HCT116 (cell line): ENCODE results near the gene AGPAT3. TPM values are rescaled to one million over a fixed set of nuclear protein-coding genes. Genes with fewer than 3 reads are reported as not detected.

Experiments used
- ATAC-seq: fragments of 200-7000 bp; cut with Tn5 transposase; 2 replicates; pipeline ENCODE4 v1.9.1; 2020; ENCODE audit warnings: mild to moderate bottlenecking, moderate library complexity
- BruUV-seq: library from RNA; stranded (reverse); fragments of 400-500 nt; replicated peaks from 2 replicates; lab custom pipeline; 2021; lab: Mats Ljungman, UMichigan
- CTCF ChIA-PET: fragments of 300-600 bp; sonication (Branson Sonifier 250); formaldehyde crosslinking; loops from one replicate; lab custom pipeline; 2021; ENCODE audit warnings: antibody characterized with exemption; lab: Charles Lee
- POLR2A ChIA-PET: fragments of 300-600, 350-600 bp; sonication (Branson Sonifier 250); formaldehyde crosslinking; loops from one replicate; lab custom pipeline; 2021; ENCODE audit warnings: antibody characterized with exemption; lab: Charles Lee
- RAD21 ChIA-PET, 2 experiments: fragments of 300-600 bp; sonication (Branson Sonifier 250); formaldehyde crosslinking; loops; one replicate each; lab custom pipeline; 2023; ENCODE audit warnings: low total read pairs in 2 of 2; ENCODE audit not compliant: uncharacterized antibody in 2 of 2, unreplicated experiment in 2 of 2, low non-redundant PET in 1 of 2; lab: Charles Lee
- DNase-seq: peaks from one replicate; pipeline ENCODE4 v3.0.0-alpha.2; 2010; ENCODE audit warnings: low read depth, low spot score
- H2AFZ ChIP-seq: fragments of 200-600 bp; shearing (Covaris generic), sonication (generic); 2 replicates; pipeline ENCODE4 v1.6.1; 2017; ENCODE audit warnings: low read depth, mixed run types, mixed read lengths, antibody characterized with exemption, low read length; ENCODE audit not compliant: poor library complexity, severe bottlenecking
- H3K27ac ChIP-seq: 2 replicates; pipeline ENCODE4 v1.5.1; 2012; ENCODE audit warnings: low read depth, low read length
- H3K27me3 ChIP-seq: fragments of 200-600 bp; sonication (generic); 2 replicates; pipeline ENCODE4 v1.6.1; 2016; ENCODE audit warnings: mixed run types, low read length, mixed read lengths; ENCODE audit not compliant: insufficient read depth
- H3K36me3 ChIP-seq, 2 experiments: fragments of 200-500 bp in 1 of 2; fragments of 200-600 bp in 1 of 2; sonication (Bioruptor generic) in 1 of 2; sonication (generic) in 1 of 2; 2 replicates each; pipeline versions ENCODE4 v1.5.1 to v1.6.1; 2014 to 2016; ENCODE audit warnings: low read length in 2 of 2, inconsistent platforms in 1 of 2, mixed read lengths in 1 of 2, mixed run types in 1 of 2; ENCODE audit not compliant: insufficient read depth in 2 of 2, control insufficient read depth in 1 of 2
- H3K4me1 ChIP-seq, 2 experiments: fragments of 200-600 bp in 1 of 2; sonication (generic) in 1 of 2; 2 replicates each; pipeline versions ENCODE4 v1.5.1 to v1.6.1; 2012 to 2017; ENCODE audit warnings: low read length in 2 of 2, inconsistent platforms in 1 of 2, mild to moderate bottlenecking in 1 of 2, mixed read lengths in 1 of 2, mixed run types in 1 of 2, moderate library complexity in 1 of 2; ENCODE audit not compliant: insufficient read depth in 2 of 2, control insufficient read depth in 1 of 2
- H3K4me2 ChIP-seq: fragments of 200-600 bp; sonication (generic); 2 replicates; pipeline ENCODE4 v1.6.1; 2017; ENCODE audit warnings: mixed run types, low read length, mixed read lengths
- H3K4me3 ChIP-seq, 2 experiments: fragments of 200-600 bp in 1 of 2; sonication (generic) in 1 of 2; replicated peaks in 1 of 2; 2 replicates each; pipeline ENCODE4 v1.5.1; 2011 to 2016; ENCODE audit warnings: low read length in 2 of 2, control low read depth in 1 of 2, low read depth in 1 of 2, mild to moderate bottlenecking in 1 of 2, mixed read lengths in 1 of 2, mixed run types in 1 of 2
- H3K79me2 ChIP-seq: fragments of 200-600 bp; sonication (generic); 2 replicates; pipeline ENCODE4 v1.6.1; 2017; ENCODE audit warnings: mild to moderate bottlenecking, mixed run types, low read length, moderate library complexity, mixed read lengths; ENCODE audit not compliant: insufficient read depth
- H3K9ac ChIP-seq: fragments of 200-600 bp; sonication (generic); 2 replicates; pipeline ENCODE4 v1.6.1; 2016; ENCODE audit warnings: low read length, mixed read lengths
- H3K9me2 ChIP-seq: fragments of 200-600 bp; sonication (generic), shearing (Covaris generic); 2 replicates; pipeline ENCODE4 v1.6.1; 2017; ENCODE audit warnings: mixed run types, mild to moderate bottlenecking, moderate library complexity; ENCODE audit not compliant: insufficient read depth
- H3K9me3 ChIP-seq, 2 experiments: fragments of 200-500 bp in 1 of 2; fragments of 200-600 bp in 1 of 2; sonication (Bioruptor generic) in 1 of 2; sonication (generic) in 1 of 2; 2 replicates each; pipeline ENCODE4 v1.6.1; 2014 to 2017; ENCODE audit warnings: low read length in 2 of 2, mixed read lengths in 2 of 2, inconsistent platforms in 1 of 2, low read depth in 1 of 2, mild to moderate bottlenecking in 1 of 2, mixed run types in 1 of 2, moderate library complexity in 1 of 2; ENCODE audit not compliant: control insufficient read depth in 1 of 2, insufficient read depth in 1 of 2
- H4K20me1 ChIP-seq: fragments of 200-600 bp; sonication (generic), shearing (Covaris generic); 2 replicates; pipeline ENCODE4 v1.6.1; 2017; ENCODE audit warnings: mixed run types, mild to moderate bottlenecking, moderate library complexity; ENCODE audit not compliant: insufficient read depth
- CBX3 ChIP-seq: IDR thresholded peaks from 2 replicates; pipeline ENCODE4 v1.6.1; 2012; ENCODE audit warnings: low read depth
- ELF1 ChIP-seq: IDR thresholded peaks from 2 replicates; pipeline ENCODE4 v1.6.1; 2012; ENCODE audit warnings: low read depth, borderline replicate concordance
- EZH2 ChIP-seq: fragments of 200-600 bp; sonication (generic); IDR thresholded peaks from 2 replicates; pipeline ENCODE4 v1.6.1; 2017; ENCODE audit warnings: antibody characterized with exemption, mixed run types
- EZH2phosphoT487 ChIP-seq: fragments of 200-600 bp; IDR thresholded peaks from 2 replicates; pipeline ENCODE4 v1.6.1; 2018; ENCODE audit warnings: antibody characterized with exemption, borderline replicate concordance
- FOSL1 ChIP-seq: IDR thresholded peaks from 2 replicates; pipeline ENCODE4 v1.6.1; 2012; ENCODE audit warnings: low read depth
- JUND ChIP-seq: IDR thresholded peaks from 2 replicates; pipeline ENCODE4 v1.6.1; 2012
- POLR2AphosphoS5 ChIP-seq: IDR thresholded peaks from 2 replicates; pipeline ENCODE4 v1.6.1; 2011; ENCODE audit warnings: mild to moderate bottlenecking, low read depth, low read length, moderate library complexity
- SIN3A ChIP-seq: IDR thresholded peaks from 2 replicates; pipeline ENCODE4 v1.6.1; 2012; ENCODE audit warnings: low read depth
- SRF ChIP-seq: IDR thresholded peaks from 2 replicates; pipeline ENCODE4 v1.6.1; 2012; ENCODE audit warnings: low read depth
- TCF7L2 ChIP-seq: IDR thresholded peaks from 2 replicates; pipeline ENCODE4 v1.7.0; 2011; ENCODE audit warnings: borderline replicate concordance, inconsistent platforms; ENCODE audit not compliant: insufficient read depth, insufficient read length; ENCODE audit errors: extremely low read depth
- ZFX ChIP-seq: fragments of 450-650 bp; IDR thresholded peaks from 2 replicates; pipeline ENCODE4 v1.6.1; 2017
- intact Hi-C: fragments of 100-400 bp; cut with micrococcal nuclease; formaldehyde crosslinking; loops from 2 replicates; pipeline ENCODE4 v1.10.0; 2022
- total RNA-seq: library from RNA; stranded (reverse); gene quantifications from one replicate; pipeline ENCODE4 v1.2.1, GENCODE V29; 2021; ENCODE audit not compliant: unreplicated experiment
- TF ChIP-seq, protein P1 (sequence below), 3 experiments: fragments of 200-600 bp in 1 of 3; sonication (generic) in 1 of 3; IDR thresholded peaks in 2 of 3; conservative IDR thresholded peaks in 1 of 3; 2 replicates each; pipeline ENCODE4 v1.5.1; 2012 to 2017; ENCODE audit warnings: low read depth in 2 of 3, low read length in 2 of 3, antibody characterized with exemption in 1 of 3, borderline replicate concordance in 1 of 3, control low read depth in 1 of 3, mild to moderate bottlenecking in 1 of 3, mixed read lengths in 1 of 3, mixed run types in 1 of 3, moderate library complexity in 1 of 3; ENCODE audit not compliant: insufficient read depth in 1 of 3
- TF ChIP-seq, protein P2 (sequence below): IDR thresholded peaks from 2 replicates; pipeline ENCODE4 v1.6.1; 2012

Gene AGPAT3
- total RNA-seq, 1 experiment from 2014 or later, result 54.1 TPM

DNA sequence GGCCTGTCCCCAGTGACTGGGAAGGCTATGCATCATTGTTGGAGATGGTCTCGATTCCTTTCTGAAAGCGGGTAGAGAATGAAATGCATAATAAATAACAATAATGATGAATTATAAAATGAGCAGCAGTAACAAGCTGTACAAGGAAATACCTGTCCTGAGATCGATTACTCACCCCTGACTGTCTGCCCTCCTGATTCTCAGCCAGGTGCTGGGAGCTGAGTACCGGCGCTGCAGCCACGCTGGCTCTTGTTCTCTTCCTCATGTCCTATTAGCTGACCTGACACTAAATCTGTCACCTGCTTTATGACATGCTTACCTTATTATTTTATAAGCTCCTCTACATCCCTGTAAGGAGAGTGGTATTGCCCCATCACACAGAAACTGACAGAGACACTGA lies 3.4 kb downstream of the AGPAT3 start:
- intact Hi-C loops, result no loop called here

DNA sequence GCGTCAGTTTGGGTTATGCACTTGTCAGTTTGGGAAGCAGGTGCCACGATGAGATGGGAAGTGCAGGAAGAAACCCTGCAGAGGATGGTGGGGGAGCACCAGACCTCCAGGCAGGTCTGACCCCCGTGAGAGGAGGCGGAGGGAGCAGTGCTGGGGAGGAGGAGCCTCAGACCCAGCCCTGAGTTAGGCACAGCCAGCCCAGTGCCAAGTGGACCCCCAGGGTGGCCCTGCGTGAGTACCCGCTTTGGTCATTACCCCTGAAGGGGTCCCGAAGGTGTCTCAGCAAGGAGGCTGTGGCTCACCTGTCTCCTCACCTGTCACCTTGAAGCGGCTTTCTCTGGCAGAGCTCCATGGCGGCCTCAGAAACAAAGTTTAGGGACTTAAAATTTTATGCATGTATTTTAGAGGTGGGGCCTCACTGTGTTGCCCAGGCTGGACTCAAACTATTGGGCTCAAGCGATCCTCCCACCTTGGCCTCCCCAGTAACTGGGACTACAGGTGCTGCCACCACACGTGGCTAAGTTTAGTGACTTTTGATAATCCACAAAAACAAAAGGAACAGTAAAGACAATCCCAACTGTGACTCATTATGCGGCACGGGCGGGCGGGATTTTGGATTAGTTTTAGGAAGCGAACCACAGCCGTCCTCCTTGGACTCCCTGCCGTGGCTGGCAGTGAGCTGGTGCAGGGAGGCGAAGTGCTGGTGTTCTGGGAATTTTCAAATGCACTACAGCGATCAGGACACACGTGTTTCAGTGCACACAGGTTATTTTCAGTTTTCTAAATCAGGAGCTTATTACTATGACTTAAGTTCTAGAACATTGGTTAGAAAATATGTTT lies 4.7 kb downstream of the AGPAT3 start:
- H3K79me2 ChIP-seq, result peaks cover 56% of the 10 kb centered on the region
- CTCF ChIA-PET, result no interaction called here
- H3K9ac ChIP-seq, result no peak overlapping the region
- DNase-seq (no peak), ATAC-seq (no peak)
- no peaks in the 10 kb centered on the region for H3K27me3 ChIP-seq
- H3K4me3 ChIP-seq, result no peak overlapping the region
- H3K27ac ChIP-seq, result no peak overlapping the region
- TF ChIP-seq CBX3 (no peak), EZH2 (no peak), TCF7L2 (no peak), EZH2phosphoT487 (no peak), SRF (no peak), JUND (no peak), ELF1 (no peak), ZFX (no peak), SIN3A (no peak)
- TF ChIP-seq, protein P1, sequence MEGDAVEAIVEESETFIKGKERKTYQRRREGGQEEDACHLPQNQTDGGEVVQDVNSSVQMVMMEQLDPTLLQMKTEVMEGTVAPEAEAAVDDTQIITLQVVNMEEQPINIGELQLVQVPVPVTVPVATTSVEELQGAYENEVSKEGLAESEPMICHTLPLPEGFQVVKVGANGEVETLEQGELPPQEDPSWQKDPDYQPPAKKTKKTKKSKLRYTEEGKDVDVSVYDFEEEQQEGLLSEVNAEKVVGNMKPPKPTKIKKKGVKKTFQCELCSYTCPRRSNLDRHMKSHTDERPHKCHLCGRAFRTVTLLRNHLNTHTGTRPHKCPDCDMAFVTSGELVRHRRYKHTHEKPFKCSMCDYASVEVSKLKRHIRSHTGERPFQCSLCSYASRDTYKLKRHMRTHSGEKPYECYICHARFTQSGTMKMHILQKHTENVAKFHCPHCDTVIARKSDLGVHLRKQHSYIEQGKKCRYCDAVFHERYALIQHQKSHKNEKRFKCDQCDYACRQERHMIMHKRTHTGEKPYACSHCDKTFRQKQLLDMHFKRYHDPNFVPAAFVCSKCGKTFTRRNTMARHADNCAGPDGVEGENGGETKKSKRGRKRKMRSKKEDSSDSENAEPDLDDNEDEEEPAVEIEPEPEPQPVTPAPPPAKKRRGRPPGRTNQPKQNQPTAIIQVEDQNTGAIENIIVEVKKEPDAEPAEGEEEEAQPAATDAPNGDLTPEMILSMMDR (IDR thresholded peaks at IDR 0.05 in 2 of 3, conservative IDR thresholded peaks at IDR 0.05 in 1 of 3; ENCODE audit: borderline replicate concordance in 1 of 3, insufficient read depth in 1 of 3, low read depth in 2 of 3, low read length in 2 of 3), result no peak
- TF ChIP-seq, protein P2, sequence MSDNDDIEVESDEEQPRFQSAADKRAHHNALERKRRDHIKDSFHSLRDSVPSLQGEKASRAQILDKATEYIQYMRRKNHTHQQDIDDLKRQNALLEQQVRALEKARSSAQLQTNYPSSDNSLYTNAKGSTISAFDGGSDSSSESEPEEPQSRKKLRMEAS, result no peak
- intact Hi-C loops, result no loop called here
- no peak overlapping the region for H2AFZ ChIP-seq
- H3K9me3 ChIP-seq, result no peaks in the 10 kb centered on the region
- H3K36me3 ChIP-seq, result peaks cover 0 to 5% of the 10 kb centered on the region in 2 experiments; a peak in 2 of 4 replicates
- H3K9me2 ChIP-seq, result no peaks in the 10 kb centered on the region
- RAD21 ChIA-PET, result no interaction called here
- BruUV-seq, result no TSS peak
- H4K20me1 ChIP-seq, result no peaks in the 10 kb centered on the region
- POLR2A ChIA-PET, result no interaction called here
- no peak overlapping the region for H3K4me2 ChIP-seq
- H3K4me1 ChIP-seq, result peaks cover 3 to 43% of the 10 kb centered on the region in 2 experiments; a peak in 2 of 4 replicates

More for the DNA sequence above, 3.4 kb downstream of the AGPAT3 start:
- ATAC-seq (no peak), DNase-seq (no peak)
- Histone ChIP-seq H3K9ac (no peak overlapping the region), H3K36me3 (peaks cover 0 to 5% of the 10 kb centered on the region in 2 experiments; a peak in 2 of 4 replicates), H3K9me2 (no peaks in the 10 kb centered on the region), H3K9me3 (no peaks in the 10 kb centered on the region), H3K79me2 (peaks cover 47% of the 10 kb centered on the region), H2AFZ (no peak overlapping the region), H3K27ac (no peak overlapping the region), H3K4me2 (no peak overlapping the region), H3K4me3 (no peak overlapping the region), H3K27me3 (no peaks in the 10 kb centered on the region), H4K20me1 (no peaks in the 10 kb centered on the region), H3K4me1 (peaks cover 6 to 47% of the 10 kb centered on the region in 2 experiments)
- TF ChIP-seq ELF1, result no peak
- TF ChIP-seq FOSL1, result no peak
- TF ChIP-seq, protein P1 (IDR thresholded peaks at IDR 0.05 in 2 of 3, conservative IDR thresholded peaks at IDR 0.05 in 1 of 3; ENCODE audit: borderline replicate concordance in 1 of 3, insufficient read depth in 1 of 3, low read depth in 2 of 3, low read length in 2 of 3), result no peak
- TF ChIP-seq POLR2AphosphoS5, result no peak
- BruUV-seq, result no TSS peak
- ChIA-PET RAD21 (no interaction called here), CTCF (no interaction called here), POLR2A (interaction anchor here (0.9 kb wide), 1 partner anchor 50 kb away, joined by 3 read pairs; no protein-coding TSS in a partner anchor)
